LoVo (cell line): ENCODE measurements around the gene MPO.

Experiments used
- DNase-seq: peaks from one replicate; pipeline ENCODE4 v3.0.0-alpha.2; 2016; ENCODE audit warnings: low spot score

The MPO gene

DNA sequence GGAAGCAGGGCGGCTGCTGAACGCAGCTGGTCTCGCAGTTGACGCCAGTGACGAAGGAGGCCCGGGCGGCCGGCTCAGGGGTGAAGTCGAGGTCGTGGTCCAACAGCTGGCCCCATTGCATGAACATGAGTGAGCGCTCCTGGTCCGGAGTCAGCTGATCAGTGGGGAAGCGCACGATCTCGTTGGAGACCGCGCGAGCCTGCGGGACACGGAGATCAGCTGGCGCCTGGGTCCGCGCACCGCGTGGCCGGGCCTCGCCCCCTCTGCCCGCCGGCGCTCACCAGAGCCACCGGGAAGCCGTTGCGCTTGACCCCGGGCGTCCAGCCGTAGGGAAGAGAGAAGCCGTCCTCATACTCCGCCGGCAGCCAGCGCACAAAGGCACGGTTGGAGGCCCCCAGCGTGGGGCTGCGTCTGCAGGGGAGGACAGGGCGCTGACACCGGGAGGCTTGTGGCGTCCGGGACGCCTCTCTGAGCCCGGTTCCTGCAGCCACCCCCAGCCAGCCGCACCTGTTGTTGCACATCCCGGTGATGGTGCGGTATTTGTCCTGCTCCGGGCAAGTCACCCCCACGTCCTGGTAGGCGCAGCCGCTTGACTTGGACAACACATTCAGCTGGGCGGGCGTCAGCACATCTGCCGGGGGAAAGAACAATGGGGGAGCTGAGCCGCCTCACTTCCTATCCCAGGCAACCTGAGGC lies 1.6 kb downstream of the MPO start:
- no peak for DNase-seq

DNA sequence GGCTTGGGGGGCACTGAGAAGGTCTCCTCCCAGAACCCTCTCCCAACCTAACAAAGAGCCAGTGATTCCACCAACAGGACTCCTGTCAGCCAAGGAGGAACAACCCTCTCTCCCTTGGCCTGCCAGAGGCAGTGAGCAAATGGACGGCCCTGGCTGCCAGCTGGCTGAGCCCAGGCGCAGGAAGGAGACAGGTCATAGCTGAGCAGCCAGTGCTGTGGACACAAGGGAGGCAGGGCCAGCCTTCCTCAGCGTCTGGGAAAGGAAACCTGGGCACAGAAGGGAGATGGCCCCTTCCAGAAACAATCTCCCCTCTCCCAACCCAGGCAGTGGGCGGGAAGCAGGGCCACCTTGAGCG lies 2.1 kb downstream of the MPO start:
- DNase-seq, result no peak

DNA sequence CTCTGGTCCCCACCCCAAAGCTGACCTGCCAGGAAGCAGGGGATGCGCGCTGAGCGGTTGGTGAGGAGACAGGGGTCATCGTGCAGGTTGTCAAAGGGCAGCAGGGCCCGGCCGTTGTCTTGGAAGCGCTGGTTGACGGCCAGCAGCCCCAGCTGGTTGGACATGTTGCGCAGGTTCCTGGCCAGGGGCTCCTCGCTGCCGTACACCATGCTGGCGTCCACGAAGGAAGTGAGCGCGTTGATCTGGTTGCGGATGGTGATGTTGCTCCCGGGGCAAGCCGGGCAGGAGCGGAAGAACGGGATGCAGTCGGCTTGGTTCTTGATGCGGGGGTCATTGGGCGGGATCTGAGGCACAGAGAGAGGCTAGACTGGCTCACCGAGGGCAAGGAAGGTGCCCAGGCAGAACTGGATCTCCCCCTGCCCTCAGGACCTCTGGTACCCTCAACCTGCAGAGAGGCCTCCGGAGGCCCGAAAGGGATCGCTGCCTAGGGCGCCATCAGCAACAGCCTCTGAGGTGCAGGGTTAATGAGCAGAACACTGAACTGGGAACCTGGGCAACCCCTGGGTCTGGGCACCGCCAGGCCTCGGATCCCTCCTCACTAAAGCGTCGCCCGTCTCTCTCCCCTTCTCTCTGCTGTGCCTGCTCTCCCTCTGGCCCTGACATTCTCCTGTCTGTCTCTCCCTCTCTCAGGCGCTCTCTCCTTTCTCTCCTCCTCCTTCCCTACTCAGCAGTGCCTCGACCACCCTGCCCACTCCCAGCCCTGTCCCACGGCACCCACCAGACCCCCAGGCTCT lies 2.7 kb downstream of the MPO start:
- DNase-seq, result no peak

DNA sequence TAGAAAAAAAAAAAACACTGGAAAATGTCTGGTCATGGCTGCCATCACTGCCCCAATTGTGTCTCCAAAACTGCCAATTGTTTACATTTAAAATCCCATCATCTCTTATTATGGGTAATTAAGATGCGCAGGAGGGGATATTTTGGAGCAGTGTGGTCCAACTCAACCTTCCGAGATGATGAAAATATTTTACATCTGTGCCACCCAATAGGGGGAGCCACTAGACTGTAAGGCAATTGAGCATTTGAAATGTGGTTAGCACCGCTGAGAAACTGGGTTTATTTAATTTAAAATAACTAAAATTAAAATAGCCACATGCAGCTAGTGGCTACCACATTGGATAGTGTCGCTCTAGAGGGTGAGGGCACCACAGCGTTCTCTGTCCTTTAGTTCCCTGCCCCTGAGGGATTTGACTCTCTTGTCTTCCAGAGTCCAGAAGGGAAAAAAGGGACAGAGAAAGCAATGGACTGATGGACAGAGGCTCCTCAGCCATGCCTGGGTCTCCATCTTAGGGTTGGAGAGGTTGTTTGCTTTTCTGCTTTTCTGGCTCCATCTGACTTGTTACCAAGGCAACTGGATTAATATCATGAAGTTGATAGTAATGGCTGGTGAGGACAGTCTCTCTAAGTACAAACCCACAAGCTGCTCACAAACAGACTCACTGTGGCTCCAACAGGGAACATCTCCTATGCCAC lies 3.5 kb downstream of the MPO start:
- no peak for DNase-seq

DNA sequence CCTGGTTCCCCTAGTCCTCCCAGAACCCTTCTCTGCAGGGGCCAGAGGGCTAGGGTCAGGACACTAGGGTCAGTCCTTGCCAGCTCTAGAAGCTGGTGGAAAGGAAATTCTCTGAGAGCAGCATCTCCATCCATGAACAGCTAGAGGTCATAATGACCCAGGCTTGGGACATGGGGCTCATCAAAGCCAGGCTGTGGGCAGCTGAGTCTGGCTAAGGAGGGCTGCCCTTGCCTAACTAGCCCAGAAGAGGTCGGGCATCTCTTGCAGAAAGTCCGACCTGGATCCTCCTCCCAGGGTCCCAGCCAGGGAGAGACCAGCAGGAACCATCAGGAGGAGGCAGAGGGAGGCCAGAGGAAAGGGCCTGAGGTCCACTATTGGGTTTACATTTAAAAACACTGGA lies 4.3 kb downstream of the MPO start:
- DNase-seq, result no peak

DNA sequence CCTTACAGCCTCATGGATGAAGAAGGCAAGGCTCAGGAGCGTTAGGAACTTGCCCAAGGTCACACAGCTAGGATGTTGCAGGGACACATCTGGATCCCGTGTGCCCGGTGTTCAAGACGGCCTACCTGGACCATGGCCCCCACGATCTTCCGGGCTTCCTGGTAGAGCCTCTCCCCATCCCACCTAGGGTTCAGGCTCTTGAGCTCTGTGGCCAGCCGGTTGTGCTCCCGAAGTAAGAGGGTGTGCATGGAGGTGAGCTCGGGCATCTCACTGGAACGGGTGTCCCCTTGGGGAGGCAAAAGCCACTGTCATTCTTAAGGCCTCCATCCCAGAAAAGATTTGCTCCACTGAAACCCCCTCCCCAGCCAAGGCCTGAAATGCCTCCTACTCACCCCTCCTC lies 5.3 kb downstream of the MPO start:
- no peak for DNase-seq

DNA sequence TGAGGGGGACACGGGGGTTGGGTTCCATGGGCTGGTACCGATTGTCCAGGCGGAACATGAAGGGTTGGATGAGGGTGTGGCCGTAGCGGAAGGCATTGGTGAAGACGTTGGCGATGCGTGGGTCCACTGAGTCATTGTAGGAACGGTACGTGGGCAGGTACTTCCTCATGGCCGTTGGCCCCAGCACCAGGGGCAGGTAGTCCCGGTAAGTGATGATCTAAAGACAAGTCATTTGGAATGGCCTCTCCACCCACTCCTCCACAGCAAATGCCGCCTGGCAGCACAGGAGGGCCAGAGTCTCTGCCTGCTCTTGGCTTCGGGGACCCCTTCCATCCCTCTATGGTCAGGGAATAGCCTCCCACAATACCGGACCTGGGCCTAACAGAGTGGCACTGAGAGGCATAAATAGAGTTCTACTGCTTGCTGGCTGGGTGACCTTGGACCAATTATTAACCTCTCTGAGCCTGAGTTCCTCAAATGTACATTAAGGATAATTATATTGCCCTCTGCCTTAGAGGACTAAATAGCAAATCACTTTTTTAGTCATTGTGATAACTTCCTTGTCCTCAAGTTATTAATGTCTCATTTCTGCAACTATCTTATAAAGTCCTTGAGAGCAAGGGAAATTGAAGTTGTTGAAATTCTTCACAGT lies 7.2 kb downstream of the MPO start:
- no peak for DNase-seq

DNA sequence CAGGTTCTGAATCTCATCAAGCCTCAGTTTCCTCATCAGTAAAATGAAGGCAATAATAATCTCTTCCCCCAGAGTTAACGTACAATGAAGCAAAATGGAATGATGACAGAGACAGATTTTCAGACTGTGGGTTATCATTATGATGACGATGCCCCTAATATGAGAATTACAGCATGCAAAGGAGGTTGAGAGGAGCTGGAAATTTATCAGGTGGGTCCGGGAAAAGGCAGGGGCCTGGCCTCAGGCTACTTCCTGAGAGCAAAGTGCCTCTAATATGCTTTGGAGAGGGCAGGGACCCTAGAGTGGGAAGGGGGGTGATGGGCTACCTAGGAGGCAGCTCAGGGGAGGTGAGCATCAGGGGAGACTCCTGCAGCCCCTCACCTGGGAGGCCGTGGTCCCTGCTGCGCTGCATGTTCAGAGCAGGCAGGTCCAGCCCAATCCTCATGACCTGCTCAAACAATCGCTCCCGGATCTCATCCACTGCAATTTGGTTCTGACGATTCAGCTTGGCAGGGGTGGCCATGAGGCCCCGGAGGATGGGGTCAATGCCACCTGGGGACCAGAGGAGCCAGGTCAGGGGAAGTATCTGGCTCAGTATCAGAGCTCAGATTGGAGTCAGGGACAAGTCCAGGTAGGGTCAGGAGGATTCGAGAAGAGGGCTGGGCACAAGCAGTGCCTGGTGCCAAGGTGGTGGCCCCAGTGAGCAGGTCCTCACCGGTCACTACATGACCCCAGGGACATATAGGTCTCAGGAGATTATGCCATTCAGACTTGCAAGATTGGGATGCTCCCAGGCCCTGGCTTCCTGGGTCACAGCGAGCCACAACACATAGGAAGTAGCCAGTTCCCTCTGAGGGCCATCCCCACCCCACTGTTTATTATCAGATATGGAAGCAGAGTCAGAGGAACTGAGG lies 8.1 kb downstream of the MPO start:
- no peak for DNase-seq

DNA sequence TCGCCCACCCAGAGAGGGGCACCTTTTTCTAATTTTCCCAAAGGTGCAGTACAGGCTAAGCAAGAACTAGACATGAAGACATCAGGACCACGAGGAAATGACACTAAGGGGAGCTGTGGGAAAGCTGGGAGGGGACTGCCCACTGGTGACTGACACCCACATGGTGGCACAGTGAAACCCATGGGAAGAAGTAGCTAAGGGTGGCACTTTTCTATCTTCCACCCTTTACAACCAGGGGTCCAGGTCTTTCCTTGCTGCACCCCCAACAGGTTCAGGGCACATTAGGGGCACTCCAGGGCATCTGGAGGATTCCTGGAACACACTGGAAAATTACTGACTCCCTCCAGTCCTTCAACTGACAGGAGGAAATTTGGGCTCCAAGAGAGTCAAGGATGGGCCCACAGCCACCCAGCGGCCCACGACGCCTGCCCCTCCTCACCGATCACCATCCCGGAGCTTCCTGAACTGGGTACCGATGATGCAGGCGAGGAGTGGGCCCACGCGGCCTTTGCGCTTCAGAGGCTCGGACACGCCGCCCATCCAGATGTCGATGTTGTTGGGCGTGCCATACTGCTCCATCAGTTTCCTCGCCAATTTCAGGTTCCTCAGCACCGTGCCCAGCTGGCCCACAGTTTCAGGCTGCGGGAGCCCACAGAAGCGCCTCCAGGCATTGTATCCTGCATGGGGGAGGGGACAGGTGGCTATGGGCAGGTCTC lies 9.4 kb downstream of the MPO start:
- DNase-seq, result no peak

DNA sequence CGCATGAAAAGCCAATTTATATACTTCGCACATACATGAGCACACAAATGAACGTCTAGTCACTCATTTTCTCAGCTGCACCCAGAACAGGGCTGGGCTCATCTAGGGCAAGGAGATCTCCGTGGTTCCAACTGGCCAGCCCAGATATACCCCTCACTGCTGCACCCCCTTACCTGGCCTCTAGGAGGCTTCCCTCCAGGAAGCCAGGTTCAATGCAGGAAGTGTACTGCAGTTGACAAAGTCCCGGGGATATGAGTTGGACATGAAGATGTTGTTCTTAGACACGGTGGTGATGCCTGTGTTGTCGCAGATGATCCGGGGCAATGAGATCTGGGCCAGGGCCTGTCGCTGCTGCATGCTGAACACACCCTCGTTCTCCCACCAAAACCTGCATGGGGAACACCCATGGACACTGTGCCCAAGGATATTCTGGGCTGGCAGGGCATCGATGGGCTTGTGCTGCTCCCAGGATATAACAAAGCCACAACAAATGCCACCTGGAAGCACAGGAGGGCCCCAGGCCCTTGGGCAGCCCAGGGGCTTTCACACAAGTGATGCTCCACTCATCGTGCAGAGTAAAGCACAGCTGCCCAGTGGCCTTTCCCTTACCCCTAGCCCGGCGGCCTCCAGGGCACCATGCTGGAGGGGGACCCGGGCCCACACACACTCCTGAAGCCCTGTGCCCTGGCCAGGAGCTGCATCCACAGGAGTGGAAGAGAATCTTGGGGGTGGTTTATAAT lies 10.1 kb downstream of the MPO start:
- no peak for DNase-seq

DNA sequence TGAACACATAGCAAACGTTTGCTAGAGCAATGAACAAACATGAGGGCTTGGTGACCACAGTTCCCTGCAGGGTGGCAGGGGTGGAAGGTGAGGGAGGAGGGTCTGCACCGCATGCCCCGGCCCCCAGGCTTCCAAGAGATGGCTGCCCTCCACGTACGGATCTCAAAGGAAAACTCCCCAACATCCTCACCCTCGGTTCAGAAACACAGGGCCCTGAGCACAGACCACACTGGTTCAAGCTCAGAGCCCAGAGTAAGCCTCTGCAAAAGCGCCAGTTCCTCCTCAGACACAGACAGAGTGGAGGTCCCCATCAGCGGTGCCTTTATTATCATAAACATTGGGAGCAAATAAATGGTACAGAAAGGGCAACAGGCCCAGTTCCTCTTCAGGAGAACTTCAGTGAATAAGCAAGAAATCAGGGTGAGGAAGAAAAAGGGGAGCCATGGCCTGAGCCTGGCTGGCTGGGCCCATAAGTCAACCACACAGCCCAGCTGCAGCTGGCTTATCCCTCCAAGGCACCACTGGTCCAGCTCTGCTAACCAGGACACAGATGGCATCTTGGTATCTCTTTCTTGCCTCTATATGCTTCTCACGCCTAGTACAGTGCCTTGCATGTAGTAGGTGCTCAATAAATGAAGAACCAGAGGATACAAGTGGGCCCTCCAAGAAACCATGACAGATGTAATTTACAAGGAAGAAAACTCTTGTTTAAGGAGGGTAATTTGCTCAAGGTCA lies 11.0 kb downstream of the MPO start:
- DNase-seq, result no peak

DNA sequence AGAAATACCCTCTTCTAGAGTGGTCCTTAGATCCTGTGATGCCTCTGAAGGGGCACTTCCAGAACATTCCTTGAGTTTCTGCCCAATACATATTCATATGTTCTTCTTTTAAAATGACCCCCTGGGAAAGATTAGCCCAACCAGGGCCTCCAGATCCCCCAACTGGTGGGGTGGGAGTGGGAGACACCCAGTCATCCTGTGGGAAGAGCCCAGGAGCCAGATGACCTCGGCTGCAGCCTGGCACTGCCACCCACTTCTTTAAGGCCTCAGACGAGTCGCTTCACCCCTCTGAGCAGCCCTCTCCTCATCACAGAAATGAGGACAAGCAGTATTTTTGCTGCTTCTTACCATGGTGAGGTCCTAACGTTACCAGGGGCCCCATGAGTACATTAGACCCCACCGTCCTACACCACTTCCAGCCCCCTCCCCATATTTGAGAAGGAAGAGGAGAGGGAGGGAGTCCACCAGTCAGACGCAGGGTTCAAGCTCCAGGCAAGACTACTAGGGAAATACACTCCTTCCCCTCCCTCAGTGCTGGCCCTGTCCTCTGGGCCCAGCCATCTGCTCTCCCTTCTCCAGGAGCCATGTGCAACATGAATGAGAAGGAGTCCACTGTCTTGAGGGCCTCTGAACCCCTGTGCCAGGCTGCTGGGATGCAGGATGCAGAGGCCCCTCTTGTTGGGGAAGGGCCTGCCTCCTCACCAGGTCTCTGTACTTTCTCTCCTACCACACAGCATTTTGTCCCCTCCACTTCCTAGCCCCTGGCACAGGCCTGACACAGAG lies 11.8 kb downstream of the MPO start:
- no peak for DNase-seq

DNA sequence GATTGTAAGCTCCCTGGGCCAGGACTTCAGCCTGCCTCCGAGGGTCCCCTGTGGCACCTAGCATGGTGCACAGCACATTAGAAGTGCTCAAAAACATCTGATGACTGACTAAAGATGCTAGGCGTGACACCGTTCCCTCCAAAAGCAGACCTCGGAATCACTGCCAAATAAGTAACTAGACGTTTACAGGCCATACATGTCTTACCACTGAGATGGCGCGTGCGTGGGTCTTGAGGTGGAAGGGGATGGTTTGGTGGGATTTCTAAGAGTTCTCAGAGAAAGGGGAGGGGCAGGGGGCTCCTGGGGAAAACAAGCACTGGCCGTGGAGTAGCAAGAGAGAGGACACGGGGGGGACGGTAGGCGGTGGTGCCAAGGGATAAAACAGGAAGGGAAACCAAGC lies 12.4 kb downstream of the MPO start:
- DNase-seq, result no peak

DNA sequence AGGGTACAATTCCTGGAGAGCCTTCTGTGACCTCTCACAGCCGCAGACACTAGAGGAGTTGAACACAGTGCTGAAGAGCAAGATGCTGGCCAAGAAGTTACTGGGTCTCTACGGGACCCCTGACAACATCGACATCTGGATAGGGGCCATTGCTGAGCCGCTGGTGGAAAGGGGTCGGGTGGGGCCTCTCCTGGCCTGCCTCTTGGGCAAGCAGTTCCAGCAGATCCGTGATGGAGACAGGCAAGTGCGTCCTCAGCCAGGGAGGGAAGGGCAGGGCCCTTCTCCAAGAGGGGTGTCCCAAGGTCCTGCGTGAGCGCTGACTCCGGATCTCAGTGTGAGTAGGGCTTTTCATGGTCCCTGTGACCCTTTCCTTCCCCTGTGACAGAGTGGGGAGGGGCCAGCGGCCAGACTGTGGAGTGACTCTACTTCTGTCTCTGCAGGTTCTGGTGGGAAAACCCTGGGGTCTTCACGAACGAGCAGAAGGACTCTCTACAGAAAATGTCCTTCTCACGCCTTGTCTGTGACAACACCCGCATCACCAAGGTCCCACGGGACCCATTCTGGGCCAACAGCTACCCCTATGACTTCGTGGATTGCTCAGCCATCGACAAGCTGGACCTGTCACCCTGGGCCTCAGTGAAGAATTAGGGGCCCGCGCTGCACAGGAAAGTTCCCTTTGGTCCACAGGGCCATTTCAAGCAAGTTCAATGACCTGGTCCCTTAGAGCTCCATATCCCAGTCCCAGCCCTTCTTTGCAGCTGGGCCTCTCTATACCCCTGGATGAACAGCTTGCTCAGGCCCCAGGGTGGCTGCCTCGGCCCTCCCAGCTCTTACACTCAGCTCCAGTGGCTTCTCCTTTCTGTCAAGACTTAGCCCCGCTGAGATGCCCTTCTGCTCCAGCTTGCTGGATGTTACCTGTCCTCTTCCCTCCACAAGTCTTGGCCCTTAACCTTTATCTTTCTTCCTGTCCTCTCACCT lies 13.1 kb downstream of the MPO start:
- no peak for DNase-seq

DNA sequence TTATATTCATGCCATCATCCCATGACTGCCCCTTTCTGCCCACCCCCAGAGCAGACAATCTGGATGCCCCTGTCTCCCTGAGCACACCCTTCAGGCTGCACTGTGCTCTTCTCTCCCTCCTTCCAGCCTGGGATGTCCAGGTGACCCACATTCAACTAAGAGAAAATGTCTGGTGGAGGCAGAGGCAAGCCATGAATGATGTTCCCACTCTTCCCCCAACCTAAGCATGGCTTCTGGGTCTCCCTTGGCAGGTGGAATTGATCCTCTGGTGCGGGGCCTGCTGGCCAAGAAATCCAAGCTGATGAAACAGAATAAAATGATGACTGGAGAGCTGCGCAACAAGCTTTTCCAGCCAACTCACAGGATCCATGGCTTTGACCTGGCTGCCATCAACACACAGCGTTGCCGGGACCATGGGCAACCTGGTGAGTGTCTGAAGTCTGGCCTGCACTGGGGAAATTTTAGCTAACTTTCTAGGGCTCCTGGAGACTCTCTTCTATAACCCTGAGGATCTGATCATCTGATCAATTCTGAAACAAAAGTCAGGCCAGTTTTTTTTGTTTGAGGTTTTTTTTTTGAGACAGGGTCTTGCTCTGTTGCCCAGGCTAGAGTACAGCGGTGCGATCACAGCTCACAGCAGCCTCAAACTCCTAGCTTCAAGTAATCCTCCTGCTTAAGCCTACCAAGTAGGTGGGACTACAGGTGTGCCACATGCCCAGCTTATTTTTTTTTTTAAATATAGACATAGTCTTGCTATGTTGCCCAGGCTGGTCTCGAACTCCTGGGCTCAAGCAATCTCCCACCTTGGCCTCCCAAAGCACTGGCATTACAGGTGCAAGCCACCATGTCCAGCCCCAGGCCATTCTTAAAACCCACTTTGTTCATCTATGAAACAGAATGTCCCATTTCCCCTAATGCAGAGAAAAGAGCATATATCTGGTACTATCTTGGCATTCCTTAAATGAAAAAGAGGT lies 14.5 kb downstream of the MPO start:
- no peak for DNase-seq

DNA sequence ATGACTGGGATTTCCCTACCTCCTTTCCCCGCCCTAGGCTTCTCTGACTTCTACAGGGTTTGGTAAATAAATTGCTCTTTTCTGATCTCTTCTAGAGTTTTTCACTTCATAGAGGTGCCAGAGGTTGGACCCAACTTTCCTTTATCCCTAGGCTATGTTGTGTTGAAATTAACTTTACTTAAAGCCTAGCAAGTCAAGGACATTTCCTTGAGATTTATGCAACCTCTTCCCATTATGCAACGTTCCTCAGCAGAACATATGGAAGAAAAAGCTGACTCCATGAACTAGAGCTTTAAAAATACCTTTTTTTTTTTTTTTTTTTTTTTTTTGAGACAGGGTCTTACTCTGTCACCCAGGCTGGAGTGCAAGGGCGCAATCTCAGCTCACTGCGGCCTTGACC lies 15.5 kb downstream of the MPO start:
- no peak for DNase-seq
